Endothelial cell of umbilical vein (primary cell): ENCODE data around the gene TRIM2. TPM values are rescaled to one million over a fixed set of nuclear protein-coding genes. Genes with fewer than 3 reads are reported as not detected.

Experiments used
- BruUV-seq: library from RNA; stranded (reverse); fragments of 400-500 nt; replicated peaks from 2 replicates; lab custom pipeline; 2021; lab: Mats Ljungman, UMichigan
- CTCF ChIA-PET: fragments of 300-600, 350-600 bp; sonication (Branson Sonifier 250); formaldehyde crosslinking; loops from one replicate; lab custom pipeline; 2021; ENCODE audit warnings: antibody characterized with exemption, inconsistent platforms; lab: Charles Lee
- POLR2A ChIA-PET: fragments of 300-600, 350-600 bp; sonication (Branson Sonifier 250); formaldehyde crosslinking; loops from one replicate; lab custom pipeline; 2021; ENCODE audit warnings: antibody characterized with exemption, inconsistent platforms; lab: Charles Lee
- DNase-seq: peaks from one replicate; pipeline ENCODE4 v3.0.0-alpha.2; 2011; ENCODE audit warnings: low read depth, low spot score
- FAIRE-seq: peaks from 2 replicates; lab custom pipeline; 2011; peaks lifted over from hg19 to GRCh38; lab: Jason Lieb, UNC
- H2AFZ ChIP-seq: 2 replicates; pipeline ENCODE4 v1.6.0; 2012; ENCODE audit warnings: low read depth, low read length, control low read depth, inconsistent platforms
- H3K27ac ChIP-seq: 2 replicates; pipeline ENCODE4 v1.5.1; 2011; ENCODE audit warnings: low read depth, mild to moderate bottlenecking, control low read depth, low read length, moderate library complexity; ENCODE audit not compliant: insufficient read depth
- H3K27me3 ChIP-seq, 2 experiments: 2 replicates each; pipeline versions ENCODE4 v1.6.0 to v1.6.1; 2011; ENCODE audit warnings: low read length in 2 of 2, mixed read lengths in 1 of 2; ENCODE audit not compliant: control insufficient read depth in 2 of 2, insufficient read depth in 2 of 2
- H3K36me3 ChIP-seq, 2 experiments: 2 replicates in 1 of 2; 3 replicates in 1 of 2; pipeline ENCODE4 v1.5.1; 2011; ENCODE audit warnings: low read length in 2 of 2, mild to moderate bottlenecking in 1 of 2, moderate library complexity in 1 of 2; ENCODE audit not compliant: control insufficient read depth in 2 of 2, insufficient read depth in 2 of 2; ENCODE audit errors: extremely low read depth in 1 of 2
- H3K4me1 ChIP-seq: 3 replicates; pipeline ENCODE4 v1.5.1; 2011; ENCODE audit warnings: mild to moderate bottlenecking, low read length; ENCODE audit not compliant: control insufficient read depth, insufficient read depth; ENCODE audit errors: extremely low read depth
- H3K4me2 ChIP-seq: 2 replicates; pipeline ENCODE4 v1.6.1; 2011; ENCODE audit warnings: low read length, control low read depth, mixed read lengths; ENCODE audit not compliant: insufficient read depth
- H3K4me3 ChIP-seq, 3 experiments: fragments of 200-600 bp in 1 of 3; sonication (generic), shearing (Covaris generic) in 1 of 3; replicated peaks in 1 of 3; 2 replicates each; pipeline ENCODE4 v1.5.1; 2011 to 2016; ENCODE audit warnings: control low read depth in 3 of 3, low read length in 3 of 3, mild to moderate bottlenecking in 2 of 3, inconsistent platforms in 1 of 3, low read depth in 1 of 3, moderate library complexity in 1 of 3; ENCODE audit not compliant: insufficient read depth in 1 of 3
- H3K79me2 ChIP-seq: 2 replicates; pipeline ENCODE4 v1.6.0; 2012; ENCODE audit warnings: low read length, inconsistent platforms; ENCODE audit not compliant: control insufficient read depth, insufficient read depth
- H3K9ac ChIP-seq: replicated peaks from 2 replicates; pipeline ENCODE3; 2011; ENCODE audit warnings: low read length, control low read depth; ENCODE audit not compliant: insufficient read depth; ENCODE audit errors: extremely low read depth
- H3K9me1 ChIP-seq: replicated peaks from 3 replicates; pipeline ENCODE4 v1.6.0; 2011; ENCODE audit warnings: mild to moderate bottlenecking, low read length; ENCODE audit not compliant: control insufficient read depth, insufficient read depth; ENCODE audit errors: extremely low read depth
- H3K9me3 ChIP-seq: replicated peaks from 2 replicates; pipeline ENCODE4 v1.5.1; 2012; ENCODE audit warnings: low read length, inconsistent platforms; ENCODE audit not compliant: control insufficient read depth, insufficient read depth
- H4K20me1 ChIP-seq: replicated peaks from 2 replicates; pipeline ENCODE3; 2011; ENCODE audit warnings: mild to moderate bottlenecking, low read length; ENCODE audit not compliant: control insufficient read depth, insufficient read depth; ENCODE audit errors: extremely low read depth
- EZH2 ChIP-seq: IDR thresholded peaks from 2 replicates; pipeline ENCODE4 v1.6.1; 2012; ENCODE audit warnings: borderline replicate concordance, low read depth, mild to moderate bottlenecking, moderate library complexity, low read length, inconsistent platforms; ENCODE audit not compliant: severe bottlenecking
- FOS ChIP-seq: IDR thresholded peaks from 2 replicates; pipeline ENCODE4 v1.6.1; 2011; ENCODE audit warnings: mild to moderate bottlenecking, low read length, moderate library complexity, borderline replicate concordance; ENCODE audit not compliant: insufficient read depth
- GATA2 ChIP-seq: IDR thresholded peaks from 2 replicates; pipeline ENCODE4 v1.7.0; 2011; ENCODE audit warnings: low read depth, mild to moderate bottlenecking, moderate library complexity, mixed read lengths, low read length; ENCODE audit not compliant: insufficient read length, insufficient read depth
- JUN ChIP-seq: IDR thresholded peaks from 2 replicates; pipeline ENCODE4 v1.6.1; 2011; ENCODE audit warnings: borderline replicate concordance, low read depth; ENCODE audit not compliant: insufficient read length, insufficient read depth
- MYC ChIP-seq: IDR thresholded peaks from one replicate; pipeline ENCODE4 v1.6.1; 2011; ENCODE audit warnings: mild to moderate bottlenecking, low read depth, low read length
- POLR2A ChIP-seq: IDR thresholded peaks from 2 replicates; pipeline ENCODE4 v1.6.1; 2012; ENCODE audit warnings: low read depth, mild to moderate bottlenecking, control low read depth, low read length
- POLR2AphosphoS5 ChIP-seq: IDR thresholded peaks from 2 replicates; pipeline ENCODE4 v1.6.1; 2012; ENCODE audit warnings: low read depth, mild to moderate bottlenecking, control low read depth, low read length, moderate library complexity; ENCODE audit not compliant: insufficient read depth
- dilution Hi-C: fragments of 300-500 bp; cut with MboI; formaldehyde crosslinking; loops from one replicate; pipeline ENCODE4 v1.15.0; 2019; ENCODE audit warnings: low sequenced_read_pairs; ENCODE audit not compliant: extremely low pct_ligation_motif_present
- intact Hi-C: fragments of 100-400 bp; cut with micrococcal nuclease; formaldehyde crosslinking; loops from one replicate; pipeline ENCODE4 v1.10.0; 2022
- polyA plus RNA-seq, 4 experiments: library from polyadenylated mRNA; depleted of rRNA in 3 of 4; stranded (reverse) in 3 of 4; unstranded in 1 of 4; fragments of >200 nt; gene quantifications; 2 replicates each; pipeline versions ENCODE4 v1.2.1 to v1.2.3, GENCODE V29; 2011 to 2012; ENCODE audit warnings: missing spikeins in 1 of 4
- total RNA-seq: library from RNA; stranded (reverse); gene quantifications from 2 replicates; pipeline ENCODE4 v1.2.3, GENCODE V29; 2021
- TF ChIP-seq, protein P1 (sequence below), 2 donors: IDR thresholded peaks; 1 replicate in 1 of 2; 2 replicates in 1 of 2; pipeline ENCODE4 v1.5.1; 2011; ENCODE audit warnings: low read length in 2 of 2, mild to moderate bottlenecking in 2 of 2, moderate library complexity in 2 of 2, control low read depth in 1 of 2, inconsistent platforms in 1 of 2, low read depth in 1 of 2; ENCODE audit not compliant: insufficient read depth in 1 of 2; ENCODE audit errors: extremely low read depth in 1 of 2
- TF ChIP-seq, protein P2 (sequence below): IDR thresholded peaks from 2 replicates; pipeline ENCODE4 v1.6.1; 2011; ENCODE audit not compliant: insufficient read depth, insufficient read length

The TRIM2 gene
- total and polyA plus RNA-seq, 2 donors (not counting 3 experiments of a cell fraction or from before 2014, with no cell fraction given) = 6.8 to 19.7 TPM

- DNase-seq (no peak), FAIRE-seq (no peak)
- Histone ChIP-seq H3K27me3 (no peaks in the 10 kb centered on the region), H2AFZ (no peak overlapping the region), H3K9me1 (no peaks in the 10 kb centered on the region), H3K4me1 (peaks cover 16% of the 10 kb centered on the region), H3K27ac (no peak overlapping the region), H3K4me2 (no peak overlapping the region), H4K20me1 (no peaks in the 10 kb centered on the region), H3K79me2 (no peaks in the 10 kb centered on the region), H3K9me3 (no peaks in the 10 kb centered on the region), H3K36me3 (no peaks in the 10 kb centered on the region), H3K9ac (no peak overlapping the region), H3K4me3 (no peak overlapping the region)
- dilution Hi-C loops (no loop called here), intact Hi-C loops (no loop called here)
- TF ChIP-seq JUN (no peak), EZH2 (no peak), FOS (no peak), POLR2AphosphoS5 (no peak), MYC (no peak), GATA2 (no peak), POLR2A (no peak)
- TF ChIP-seq, protein P1, sequence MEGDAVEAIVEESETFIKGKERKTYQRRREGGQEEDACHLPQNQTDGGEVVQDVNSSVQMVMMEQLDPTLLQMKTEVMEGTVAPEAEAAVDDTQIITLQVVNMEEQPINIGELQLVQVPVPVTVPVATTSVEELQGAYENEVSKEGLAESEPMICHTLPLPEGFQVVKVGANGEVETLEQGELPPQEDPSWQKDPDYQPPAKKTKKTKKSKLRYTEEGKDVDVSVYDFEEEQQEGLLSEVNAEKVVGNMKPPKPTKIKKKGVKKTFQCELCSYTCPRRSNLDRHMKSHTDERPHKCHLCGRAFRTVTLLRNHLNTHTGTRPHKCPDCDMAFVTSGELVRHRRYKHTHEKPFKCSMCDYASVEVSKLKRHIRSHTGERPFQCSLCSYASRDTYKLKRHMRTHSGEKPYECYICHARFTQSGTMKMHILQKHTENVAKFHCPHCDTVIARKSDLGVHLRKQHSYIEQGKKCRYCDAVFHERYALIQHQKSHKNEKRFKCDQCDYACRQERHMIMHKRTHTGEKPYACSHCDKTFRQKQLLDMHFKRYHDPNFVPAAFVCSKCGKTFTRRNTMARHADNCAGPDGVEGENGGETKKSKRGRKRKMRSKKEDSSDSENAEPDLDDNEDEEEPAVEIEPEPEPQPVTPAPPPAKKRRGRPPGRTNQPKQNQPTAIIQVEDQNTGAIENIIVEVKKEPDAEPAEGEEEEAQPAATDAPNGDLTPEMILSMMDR (IDR thresholded peaks at IDR 0.05; ENCODE audit: extremely low read depth in 1 of 2, insufficient read depth in 1 of 2, low read depth in 1 of 2, low read length in 2 of 2) = no peak
- TF ChIP-seq, protein P2, sequence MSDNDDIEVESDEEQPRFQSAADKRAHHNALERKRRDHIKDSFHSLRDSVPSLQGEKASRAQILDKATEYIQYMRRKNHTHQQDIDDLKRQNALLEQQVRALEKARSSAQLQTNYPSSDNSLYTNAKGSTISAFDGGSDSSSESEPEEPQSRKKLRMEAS = no peak
- CTCF ChIA-PET = interaction anchor here (2.8 kb wide), 1 partner anchor 11 kb away, joined by 8 read pairs; no protein-coding TSS in a partner anchor
- POLR2A ChIA-PET = no interaction called here
- no TSS peak for BruUV-seq
These were observed 41.5 kb downstream of the TRIM2 start for GRCh38 chr4:153245775-153246174.
